ENCODE results near the gene PROSER2. TPM values are rescaled to one million over a fixed set of nuclear protein-coding genes. Genes with fewer than 3 reads are reported as not detected.

Gene PROSER2
- polyA plus RNA-seq, 3 donors = 1.2 to 2.2 (median 2.0) TPM

GRCh38 chr10:11918384-11918783, 95.2 kb downstream of the PROSER2 start:
- no peaks in the 10 kb centered on the region for H4K20me1 ChIP-seq (ENCODE audit: insufficient read depth, low read length)
- Mint-ChIP-seq H3K4me1 (no peaks in the 10 kb centered on the region), H3K4me3 (no peak overlapping the region), H3K27me3 (ENCODE audit: low read depth in 3 of 3) (peaks cover 0 to 2% (median 0%) of the 10 kb centered on the region in 3 donors), H3K27ac (peak overlapping the region in 1 of 7 donors; percentile 13), H3K36me3 (peaks cover 38 to 46% of the 10 kb centered on the region in 2 donors), H3K9me3 (no peaks in the 10 kb centered on the region)
- no peak overlapping the region for H3K27ac ChIP-seq (ENCODE audit: low read depth in 1 of 2, low read length in 2 of 2)
- H3K4me1 ChIP-seq (ENCODE audit: control insufficient read depth in 1 of 2, insufficient read depth in 2 of 2, low read length in 2 of 2) = no peaks in the 10 kb centered on the region
- H3K9me3 ChIP-seq (replicated peaks in 1 of 2; ENCODE audit: control insufficient read depth in 1 of 2, insufficient read depth in 1 of 2, low read length in 2 of 2) = no peaks in the 10 kb centered on the region
- H3K4me3 ChIP-seq (replicated peaks in 1 of 3; ENCODE audit: low read depth in 2 of 3, low read length in 3 of 3) = no peak overlapping the region
- no peak for DNase-seq
- no peaks in the 10 kb centered on the region for H3K27me3 ChIP-seq (ENCODE audit: control insufficient read depth in 2 of 2, insufficient read depth in 2 of 2, low read length in 2 of 2)
- WGBS (ENCODE audit: insufficient coverage) = 100% methylated on average over 3 of the region's 8 CpGs
- H3K79me2 ChIP-seq (ENCODE audit: insufficient read depth, low read length) = no peaks in the 10 kb centered on the region
- intact Hi-C loops (cut with micrococcal nuclease) = no loop called here
- no peak overlapping the region for H3K4me2 ChIP-seq (replicated peaks; ENCODE audit: extremely low read depth, low read length, poor library complexity, severe bottlenecking)
- peaks cover 38 to 53% of the 10 kb centered on the region in 2 donors for H3K36me3 ChIP-seq (replicated peaks in 1 of 2; ENCODE audit: control insufficient read depth in 1 of 2, insufficient read depth in 2 of 2, low read length in 2 of 2)
- no peak overlapping the region for H2AFZ ChIP-seq (ENCODE audit: insufficient read depth, low read depth, low read length, poor library complexity, severe bottlenecking)
- H3K9ac ChIP-seq (ENCODE audit: insufficient read depth, low read length, poor library complexity, severe bottlenecking) = no peak overlapping the region
- TF ChIP-seq CTCF (IDR thresholded peaks at IDR 0.05) = no peak

GRCh38 chr10:11919271-11919670, 96.1 kb downstream of the PROSER2 start:
- DNase-seq = no peak
- H3K27me3 ChIP-seq (ENCODE audit: control insufficient read depth in 2 of 2, insufficient read depth in 2 of 2, low read length in 2 of 2) = no peaks in the 10 kb centered on the region
- Mint-ChIP-seq H3K36me3 (peaks cover 40 to 51% of the 10 kb centered on the region in 2 donors), H3K9me3 (no peaks in the 10 kb centered on the region), H3K4me1 (no peaks in the 10 kb centered on the region), H3K27me3 (ENCODE audit: low read depth in 3 of 3) (peaks cover 0 to 2% (median 0%) of the 10 kb centered on the region in 3 donors), H3K27ac (no peak overlapping the region), H3K4me3 (no peak overlapping the region)
- WGBS (ENCODE audit: insufficient coverage) = 100% methylated on average over 4 of the region's 7 CpGs
- no peak overlapping the region for H3K4me2 ChIP-seq (replicated peaks; ENCODE audit: extremely low read depth, low read length, poor library complexity, severe bottlenecking)
- H3K79me2 ChIP-seq (ENCODE audit: insufficient read depth, low read length) = no peaks in the 10 kb centered on the region
- intact Hi-C loops (cut with micrococcal nuclease) = no loop called here
- no peaks in the 10 kb centered on the region for H3K9me3 ChIP-seq (replicated peaks in 1 of 2; ENCODE audit: control insufficient read depth in 1 of 2, insufficient read depth in 1 of 2, low read length in 2 of 2)
- H3K9ac ChIP-seq (ENCODE audit: insufficient read depth, low read length, poor library complexity, severe bottlenecking) = no peak overlapping the region
- H3K27ac ChIP-seq (ENCODE audit: low read depth in 1 of 2, low read length in 2 of 2) = no peak overlapping the region
- no peak for TF ChIP-seq CTCF (IDR thresholded peaks at IDR 0.05)
- no peak overlapping the region for H3K4me3 ChIP-seq (replicated peaks in 1 of 3; ENCODE audit: low read depth in 2 of 3, low read length in 3 of 3)
- no peaks in the 10 kb centered on the region for H3K4me1 ChIP-seq (ENCODE audit: control insufficient read depth in 1 of 2, insufficient read depth in 2 of 2, low read length in 2 of 2)
- no peaks in the 10 kb centered on the region for H4K20me1 ChIP-seq (ENCODE audit: insufficient read depth, low read length)
- H3K36me3 ChIP-seq (replicated peaks in 1 of 2; ENCODE audit: control insufficient read depth in 1 of 2, insufficient read depth in 2 of 2, low read length in 2 of 2) = peaks cover 44 to 62% of the 10 kb centered on the region in 2 donors
- H2AFZ ChIP-seq (ENCODE audit: insufficient read depth, low read depth, low read length, poor library complexity, severe bottlenecking) = no peak overlapping the region

Other genes with a start within 250 kb of the PROSER2 start
- 1 to 10 TPM; 5.5 to 7.7 (median 6.7) TPM for gene USP6NL, start 211.7 kb upstream of the PROSER2 start, polyA plus RNA-seq
- 10 to 100 TPM in 1 of 3 donors, 1 to 10 TPM in 2; 9.2 to 10.6 (median 9.4) TPM for gene ECHDC3, start 81.0 kb upstream of the PROSER2 start, polyA plus RNA-seq
- gene UPF2, start 219.5 kb downstream of the PROSER2 start, polyA plus RNA-seq = 1 to 10 TPM; 2.7 to 6.7 (median 4.3) TPM
- 10 to 100 TPM in 2 of 3 donors, 1 to 10 TPM in 1; 7.0 to 12.1 (median 11.2) TPM for gene DHTKD1, start 245.6 kb downstream of the PROSER2 start, polyA plus RNA-seq

Data from CD14-positive monocyte (primary cell).